Esophagus squamous epithelium (tissue), 5 donors: ENCODE results near the gene FKBP7. TPM values are rescaled to one million over a fixed set of nuclear protein-coding genes. Genes with fewer than 3 reads are reported as not detected.
"Not testable (repeated sequence)": the region's sequence is repeated elsewhere in the genome, so short reads cannot be mapped to it uniquely, and the experiment has no call there.

ENCODE experiments used
- DNase-seq: peaks from one replicate; lab custom pipeline; 2025; lab: John Stamatoyannopoulos, UW
- H3K27ac ChIP-seq, 4 donors: fragments of 200-600 bp; sonication (generic); one replicate each; pipeline ENCODE4 v1.5.1; 2016 to 2019; ENCODE audit warnings: mild to moderate bottlenecking in 1 of 4
- H3K27me3 ChIP-seq, 4 donors: fragments of 200-600 bp; sonication (generic); 1 replicate in 3 of 4; 2 replicates in 1 of 4; pipeline versions ENCODE4 v1.5.1 to v1.6.0; 2017 to 2021; ENCODE audit warnings: antibody characterized with exemption in 1 of 4
- H3K36me3 ChIP-seq, 3 donors: fragments of 200-600 bp; sonication (generic); one replicate each; pipeline ENCODE4 v1.5.1; 2016 to 2019
- H3K4me1 ChIP-seq, 3 donors: fragments of 200-600 bp; sonication (generic); one replicate each; pipeline ENCODE4 v1.5.1; 2017 to 2019
- H3K4me3 ChIP-seq, 4 donors: fragments of 200-600 bp; sonication (generic); 1 replicate in 3 of 4; 2 replicates in 1 of 4; pipeline ENCODE4 v1.5.1; 2016 to 2019; ENCODE audit warnings: mild to moderate bottlenecking in 2 of 4, moderate library complexity in 1 of 4
- H3K9me3 ChIP-seq, 3 donors: fragments of 200-600 bp; sonication (generic); one replicate each; pipeline ENCODE4 v1.5.1; 2016 to 2019
- POLR2A ChIP-seq, 4 donors: fragments of 450-650 bp; IDR thresholded peaks; one replicate each; pipeline ENCODE4 v1.6.1; 2017; ENCODE audit warnings: antibody characterized with exemption in 4 of 4, mild to moderate bottlenecking in 4 of 4, moderate library complexity in 3 of 4
- WGBS, 2 donors: methylation state at CpG; one replicate each; pipeline ENCODE4 v1.1.5; 2018; 5-methylcytosine and 5-hydroxymethylcytosine counted together
- intact Hi-C: fragments of 100-400 bp; cut with DNase I; formaldehyde crosslinking; loops from one replicate; pipeline ENCODE4 v1.15.0; 2022
- total RNA-seq, 4 donors: library from RNA; depleted of rRNA; stranded (reverse); fragments of >200 nt; gene quantifications; one replicate each; pipeline ENCODE4 v1.1.0, GENCODE V29; 2016
- TF ChIP-seq, protein P1 (sequence below), 6 experiments: fragments of 450-650 bp in 4 of 6; fragments of 200-600 bp in 2 of 6; sonication (generic) in 2 of 6; IDR thresholded peaks; one replicate each; pipeline ENCODE4 v1.5.1; 2016 to 2019; ENCODE audit warnings: antibody characterized with exemption in 6 of 6, mild to moderate bottlenecking in 4 of 6, moderate library complexity in 4 of 6
- donor health status: DM: yes; HTN: yes; CAD: no.

Gene FKBP7
- total RNA-seq, 4 donors from 2014 or later: 0.83 to 10.5 (median 1.4) TPM

DNA sequence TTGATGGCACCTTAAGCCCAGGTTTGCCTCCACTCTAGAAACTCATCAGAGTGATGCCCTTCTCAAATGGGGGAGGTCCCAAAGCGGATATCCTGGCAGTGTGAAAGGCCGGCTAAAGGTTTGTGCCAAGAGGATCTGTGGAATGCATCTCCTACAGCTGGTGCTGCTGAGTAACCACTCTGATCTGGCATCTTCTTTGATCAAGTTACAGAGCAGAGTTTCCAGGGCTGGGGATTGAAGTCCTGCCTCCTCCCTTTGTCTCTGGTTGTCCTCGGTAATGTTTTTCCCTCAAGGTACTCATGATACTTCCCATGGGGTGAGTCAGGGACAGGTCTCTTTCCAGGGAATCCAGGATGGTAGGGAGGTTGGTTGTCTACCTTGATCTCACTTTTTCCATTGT is 52.0 kb downstream of the FKBP7 start:
- WGBS, 2 donors: 67 to 87% methylated on average over 1 to 3 of the region's 3 CpGs
- Histone ChIP-seq H3K36me3 (peaks cover 0 to 46% (median 0%) of the 10 kb centered on the region in 3 donors), H3K27ac (no peak overlapping the region), H3K4me1 (no peaks in the 10 kb centered on the region), H3K27me3 (no peaks in the 10 kb centered on the region), H3K4me3 (no peak overlapping the region), H3K9me3 (peaks cover 0 to 4% (median 0%) of the 10 kb centered on the region in 3 donors)
- TF ChIP-seq POLR2A (IDR thresholded peaks at IDR 0.05): no peak
- TF ChIP-seq, protein P1, sequence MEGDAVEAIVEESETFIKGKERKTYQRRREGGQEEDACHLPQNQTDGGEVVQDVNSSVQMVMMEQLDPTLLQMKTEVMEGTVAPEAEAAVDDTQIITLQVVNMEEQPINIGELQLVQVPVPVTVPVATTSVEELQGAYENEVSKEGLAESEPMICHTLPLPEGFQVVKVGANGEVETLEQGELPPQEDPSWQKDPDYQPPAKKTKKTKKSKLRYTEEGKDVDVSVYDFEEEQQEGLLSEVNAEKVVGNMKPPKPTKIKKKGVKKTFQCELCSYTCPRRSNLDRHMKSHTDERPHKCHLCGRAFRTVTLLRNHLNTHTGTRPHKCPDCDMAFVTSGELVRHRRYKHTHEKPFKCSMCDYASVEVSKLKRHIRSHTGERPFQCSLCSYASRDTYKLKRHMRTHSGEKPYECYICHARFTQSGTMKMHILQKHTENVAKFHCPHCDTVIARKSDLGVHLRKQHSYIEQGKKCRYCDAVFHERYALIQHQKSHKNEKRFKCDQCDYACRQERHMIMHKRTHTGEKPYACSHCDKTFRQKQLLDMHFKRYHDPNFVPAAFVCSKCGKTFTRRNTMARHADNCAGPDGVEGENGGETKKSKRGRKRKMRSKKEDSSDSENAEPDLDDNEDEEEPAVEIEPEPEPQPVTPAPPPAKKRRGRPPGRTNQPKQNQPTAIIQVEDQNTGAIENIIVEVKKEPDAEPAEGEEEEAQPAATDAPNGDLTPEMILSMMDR (IDR thresholded peaks at IDR 0.05): no peak
- intact Hi-C loops: no loop called here
- no peak for DNase-seq

DNA sequence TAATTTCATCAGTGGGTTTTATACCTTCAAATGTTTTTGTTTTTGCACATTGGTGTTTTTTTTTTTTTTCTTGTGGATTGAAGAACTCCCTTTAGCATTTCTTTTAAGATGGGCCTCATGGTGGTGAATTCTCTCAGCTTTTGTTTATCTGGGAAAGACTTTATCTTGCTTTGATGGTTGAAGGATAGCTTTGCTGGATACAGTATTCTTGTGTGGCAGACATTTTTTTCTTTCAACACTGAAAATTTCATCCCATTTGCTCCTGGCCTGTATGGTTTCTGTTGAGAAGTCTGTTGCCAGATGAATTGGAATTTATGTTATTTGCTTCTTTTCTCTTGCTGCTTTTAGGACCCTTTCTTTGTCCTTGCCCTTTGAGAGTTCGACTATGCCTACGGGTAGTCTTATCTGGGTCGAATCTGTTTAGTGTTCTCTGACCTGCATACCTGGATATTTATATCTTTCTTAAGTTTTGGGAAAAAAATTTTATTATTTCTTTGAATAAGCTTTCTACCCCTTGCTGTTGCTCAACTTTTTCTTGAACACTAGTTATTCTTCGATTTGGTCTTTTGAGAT is 53.1 kb downstream of the FKBP7 start:
- peaks cover 0 to 35% (median 0%) of the 10 kb centered on the region in 3 donors for H3K36me3 ChIP-seq
- WGBS, 2 donors: 92 to 93% methylated on average over 4 of the region's 4 CpGs
- H3K27me3 ChIP-seq: no peaks in the 10 kb centered on the region
- no peak for DNase-seq
- intact Hi-C loops: no loop called here
- H3K4me1 ChIP-seq: no peaks in the 10 kb centered on the region
- H3K27ac ChIP-seq: no peak overlapping the region
- TF ChIP-seq, protein P1 (IDR thresholded peaks at IDR 0.05): no peak
- TF ChIP-seq POLR2A (IDR thresholded peaks at IDR 0.05): no peak
- peaks cover 0 to 4% (median 0%) of the 10 kb centered on the region in 3 donors for H3K9me3 ChIP-seq
- H3K4me3 ChIP-seq: no peak overlapping the region

DNA sequence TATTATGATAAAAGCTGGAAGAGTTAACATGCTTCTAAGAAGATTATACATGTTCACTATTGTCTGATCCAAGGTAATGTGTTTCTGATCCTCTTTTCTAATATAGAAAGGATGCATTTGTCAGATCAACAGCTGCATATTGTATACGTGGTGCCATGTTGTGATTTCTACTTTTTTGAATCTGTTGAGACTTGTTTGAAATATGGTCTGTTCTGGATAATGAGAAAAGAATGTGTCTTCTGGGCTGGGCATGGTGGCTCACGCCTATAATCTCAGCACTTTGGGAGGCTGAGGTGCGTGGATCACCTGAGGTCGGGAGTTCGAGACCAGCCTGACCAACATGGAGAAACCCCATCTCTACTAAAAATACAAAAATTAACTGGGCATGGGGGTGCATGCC is 54.7 kb downstream of the FKBP7 start:
- H3K4me1 ChIP-seq, intact Hi-C loops, H3K9me3 ChIP-seq, H3K4me3 ChIP-seq, DNase-seq, H3K27me3 ChIP-seq, H3K27ac ChIP-seq: not testable (repeated sequence)
- H3K36me3 ChIP-seq: peaks cover 0 to 19% (median 0%) of the 10 kb centered on the region in 3 donors
- 80 to 85% methylated on average over 5 of the region's 5 CpGs for WGBS, 2 donors

DNA sequence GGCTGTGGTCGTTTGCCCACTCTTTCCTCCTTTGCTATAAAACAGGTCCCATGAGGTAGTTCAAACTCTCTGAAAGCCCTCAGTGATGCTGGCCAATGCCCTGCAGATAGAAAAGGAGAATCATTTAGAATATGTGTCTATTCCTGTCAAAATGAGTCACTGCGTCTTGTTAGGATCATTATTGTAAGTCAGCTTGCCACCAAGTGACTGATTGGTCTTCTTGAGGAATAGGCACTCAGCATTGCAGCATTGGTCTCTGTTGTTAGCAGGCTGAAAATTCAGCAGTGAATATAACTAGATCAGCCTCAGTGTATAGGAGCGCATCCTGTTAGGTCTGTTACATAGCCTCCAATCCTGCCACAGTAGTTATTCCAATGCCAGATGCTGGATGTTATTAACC is 56.3 kb downstream of the FKBP7 start:
- 54 to 71% methylated on average over 3 of the region's 3 CpGs for WGBS, 2 donors

DNA sequence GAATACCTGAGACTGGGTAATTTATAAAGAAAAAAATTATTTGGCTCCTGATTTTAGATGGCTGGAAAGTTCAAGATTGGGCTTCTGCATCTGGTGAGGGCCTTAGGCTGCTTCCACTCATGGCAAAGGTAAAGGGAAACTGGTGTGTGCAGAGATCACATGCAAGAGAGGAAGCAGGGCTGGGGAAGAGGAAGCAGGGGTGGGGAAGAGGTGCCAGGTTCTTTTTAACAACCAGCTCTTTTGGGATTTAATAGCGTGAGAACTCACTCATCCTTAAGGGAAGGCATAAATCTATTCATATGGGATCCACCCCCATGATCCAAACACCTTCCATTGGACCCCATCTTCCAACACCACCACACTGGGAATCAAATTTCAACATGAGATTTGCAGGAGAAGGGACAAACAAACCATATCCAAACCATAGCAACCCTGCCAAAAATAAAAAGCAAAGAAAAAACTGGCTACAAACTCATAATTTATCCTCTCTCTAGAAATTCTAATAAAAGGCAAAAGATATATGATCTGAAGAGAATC is 57.9 kb downstream of the FKBP7 start:
- peaks cover 0 to 4% (median 0%) of the 10 kb centered on the region in 3 donors for H3K9me3 ChIP-seq
- TF ChIP-seq POLR2A (IDR thresholded peaks at IDR 0.05): no peak
- TF ChIP-seq, protein P1 (IDR thresholded peaks at IDR 0.05): no peak
- no peak overlapping the region for H3K4me3 ChIP-seq
- H3K27ac ChIP-seq: no peak overlapping the region
- WGBS, 2 donors: 36% methylated on average over 1 of the region's 1 CpG
- H3K36me3 ChIP-seq: no peaks in the 10 kb centered on the region
- no peaks in the 10 kb centered on the region for H3K27me3 ChIP-seq
- intact Hi-C loops: no loop called here
- DNase-seq: no peak
- H3K4me1 ChIP-seq: peaks cover 0 to 25% (median 5%) of the 10 kb centered on the region in 3 donors

More for the DNA sequence above, 56.3 kb downstream of the FKBP7 start:
- TF ChIP-seq, protein P1 (IDR thresholded peaks at IDR 0.05): no peak
- no peak for TF ChIP-seq POLR2A (IDR thresholded peaks at IDR 0.05)
- Histone ChIP-seq H3K4me1 (peaks cover 0 to 20% (median 5%) of the 10 kb centered on the region in 3 donors), H3K27ac (no peak overlapping the region), H3K27me3 (no peaks in the 10 kb centered on the region), H3K36me3 (peaks cover 0 to 8% (median 0%) of the 10 kb centered on the region in 3 donors), H3K4me3 (no peak overlapping the region), H3K9me3 (peaks cover 0 to 4% (median 0%) of the 10 kb centered on the region in 3 donors)
- intact Hi-C loops: no loop called here
- DNase-seq: no peak
